Central memory CD8-positive, alpha-beta T cell (primary cell): ENCODE results near the gene MYO18B.
"Not testable (repeated sequence)": the region's sequence is repeated elsewhere in the genome, so short reads cannot be mapped to it uniquely, and the experiment has no call there.

Experiments used
- ATAC-seq: fragments of 150-1000 bp; cut with Tn5 transposase; replicated peaks from 2 replicates; pipeline ENCODE4 v1.10.0; 2022; ENCODE audit warnings: mild to moderate bottlenecking, moderate FRiP score, moderate number of reproducible peaks; ENCODE audit not compliant: poor library complexity, severe bottlenecking; ENCODE audit errors: extremely low read depth
- DNase-seq, 2 donors: peaks; one replicate each; pipeline ENCODE4 v3.0.0; 2021; ENCODE audit warnings: low spot score in 2 of 2
- H3K27ac Mint-ChIP-seq: one replicate; pipeline ENCODE4 v1.8.0; 2022; ENCODE audit warnings: low read depth, mild to moderate bottlenecking, moderate library complexity, mixed read lengths
- H3K27me3 Mint-ChIP-seq: one replicate; pipeline ENCODE4 v1.8.0; 2022; ENCODE audit warnings: mixed read lengths
- H3K36me3 Mint-ChIP-seq: one replicate; pipeline ENCODE4 v1.8.0; 2022; ENCODE audit warnings: mild to moderate bottlenecking, moderate library complexity, mixed read lengths; ENCODE audit not compliant: insufficient read depth
- H3K4me1 Mint-ChIP-seq: one replicate; pipeline ENCODE4 v1.8.0; 2022; ENCODE audit warnings: mixed read lengths
- H3K4me3 Mint-ChIP-seq: one replicate; pipeline ENCODE4 v1.8.0; 2022; ENCODE audit warnings: mild to moderate bottlenecking, moderate library complexity, mixed read lengths
- H3K9me3 Mint-ChIP-seq: one replicate; pipeline ENCODE4 v1.8.0; 2022; ENCODE audit warnings: mixed read lengths

Gene MYO18B

GRCh38 chr22:25701056-25701780, 40.8 kb upstream of the MYO18B start:
- ATAC-seq (no peak), DNase-seq (no peak)
- Mint-ChIP-seq H3K4me1 (no peaks in the 10 kb centered on the region), H3K27ac (no peak overlapping the region), H3K9me3 (no peaks in the 10 kb centered on the region), H3K27me3 (no peaks in the 10 kb centered on the region), H3K4me3 (no peak overlapping the region), H3K36me3 (peaks cover 2% of the 10 kb centered on the region)

- H3K27ac Mint-ChIP-seq: no peak overlapping the region
- no peaks in the 10 kb centered on the region for H3K27me3 Mint-ChIP-seq
- no peak overlapping the region for H3K4me3 Mint-ChIP-seq
- H3K36me3 Mint-ChIP-seq: peaks cover 2% of the 10 kb centered on the region
- H3K9me3 Mint-ChIP-seq: no peaks in the 10 kb centered on the region
- no peak for ATAC-seq
- DNase-seq: no peak
- no peaks in the 10 kb centered on the region for H3K4me1 Mint-ChIP-seq
Observed at GRCh38 chr22:25702040-25702439, 39.9 kb upstream of the MYO18B start.

- DNase-seq (no peak), ATAC-seq (no peak)
- Mint-ChIP-seq H3K27me3 (no peaks in the 10 kb centered on the region), H3K9me3 (no peaks in the 10 kb centered on the region), H3K4me1 (no peaks in the 10 kb centered on the region), H3K36me3 (peaks cover 2% of the 10 kb centered on the region), H3K4me3 (no peak overlapping the region), H3K27ac (no peak overlapping the region)
Observed at GRCh38 chr22:25702571-25703167, 39.3 kb upstream of the MYO18B start.

- Mint-ChIP-seq H3K4me3 (no peak overlapping the region), H3K27ac (no peak overlapping the region), H3K36me3 (peaks cover 2% of the 10 kb centered on the region)
Observed at GRCh38 chr22:25704701-25705100, 37.3 kb upstream of the MYO18B start.

GRCh38 chr22:25706197-25706596, 35.8 kb upstream of the MYO18B start:
- no peak overlapping the region for H3K27ac Mint-ChIP-seq
- no peaks in the 10 kb centered on the region for H3K9me3 Mint-ChIP-seq
- H3K4me1 Mint-ChIP-seq: peaks cover 5% of the 10 kb centered on the region
- no peak overlapping the region for H3K4me3 Mint-ChIP-seq
- H3K27me3 Mint-ChIP-seq: no peaks in the 10 kb centered on the region
- no peak for DNase-seq
- H3K36me3 Mint-ChIP-seq: peaks cover 2% of the 10 kb centered on the region
- ATAC-seq: no peak

More at GRCh38 chr22:25704701-25705100, 37.3 kb upstream of the MYO18B start:
- Mint-ChIP-seq H3K9me3 (no peaks in the 10 kb centered on the region), H3K27me3 (no peaks in the 10 kb centered on the region), H3K4me1 (peaks cover under 1% of the 10 kb centered on the region)
- DNase-seq (no peak), ATAC-seq (no peak)

- not testable (repeated sequence) for H3K4me3 Mint-ChIP-seq, H3K27me3 Mint-ChIP-seq, H3K4me1 Mint-ChIP-seq, H3K27ac Mint-ChIP-seq, DNase-seq, H3K36me3 Mint-ChIP-seq, H3K9me3 Mint-ChIP-seq, ATAC-seq
Observed at GRCh38 chr22:25708430-25708829, 33.6 kb upstream of the MYO18B start.

GRCh38 chr22:25709758-25710157, 32.2 kb upstream of the MYO18B start:
- no peak for ATAC-seq
- H3K27me3 Mint-ChIP-seq: no peaks in the 10 kb centered on the region
- peaks cover 1% of the 10 kb centered on the region for H3K36me3 Mint-ChIP-seq
- H3K27ac Mint-ChIP-seq: no peak overlapping the region
- no peak for DNase-seq
- no peaks in the 10 kb centered on the region for H3K9me3 Mint-ChIP-seq
- peaks cover 5% of the 10 kb centered on the region for H3K4me1 Mint-ChIP-seq
- no peak overlapping the region for H3K4me3 Mint-ChIP-seq

GRCh38 chr22:25710501-25710900, 31.5 kb upstream of the MYO18B start:
- no peaks in the 10 kb centered on the region for H3K9me3 Mint-ChIP-seq
- H3K36me3 Mint-ChIP-seq: peaks cover 1% of the 10 kb centered on the region
- H3K27ac Mint-ChIP-seq: no peak overlapping the region
- no peak overlapping the region for H3K4me3 Mint-ChIP-seq
- no peaks in the 10 kb centered on the region for H3K27me3 Mint-ChIP-seq
- DNase-seq (no peak), ATAC-seq (no peak)
- H3K4me1 Mint-ChIP-seq: peaks cover 5% of the 10 kb centered on the region

- no peak for ATAC-seq
- DNase-seq: no peak
- Mint-ChIP-seq H3K9me3 (no peaks in the 10 kb centered on the region), H3K4me3 (no peak overlapping the region), H3K27ac (no peak overlapping the region), H3K4me1 (peaks cover 5% of the 10 kb centered on the region), H3K27me3 (no peaks in the 10 kb centered on the region), H3K36me3 (peaks cover 1% of the 10 kb centered on the region)
Observed at GRCh38 chr22:25711491-25711890, 30.5 kb upstream of the MYO18B start.

- Mint-ChIP-seq H3K36me3 (peaks cover 1% of the 10 kb centered on the region), H3K27ac (no peak overlapping the region), H3K27me3 (no peaks in the 10 kb centered on the region), H3K4me3 (no peak overlapping the region), H3K9me3 (no peaks in the 10 kb centered on the region), H3K4me1 (peaks cover 5% of the 10 kb centered on the region)
- ATAC-seq (no peak), DNase-seq (no peak)
Observed at GRCh38 chr22:25712661-25713400, 29.2 kb upstream of the MYO18B start.

GRCh38 chr22:25714070-25714469, 27.9 kb upstream of the MYO18B start:
- no peaks in the 10 kb centered on the region for H3K9me3 Mint-ChIP-seq
- no peak overlapping the region for H3K27ac Mint-ChIP-seq
- ATAC-seq (no peak), DNase-seq (no peak)
- H3K27me3 Mint-ChIP-seq: no peaks in the 10 kb centered on the region
- H3K4me3 Mint-ChIP-seq: no peak overlapping the region
- peaks cover 1% of the 10 kb centered on the region for H3K36me3 Mint-ChIP-seq
- peaks cover 5% of the 10 kb centered on the region for H3K4me1 Mint-ChIP-seq

- Mint-ChIP-seq H3K27ac (no peak overlapping the region), H3K4me1 (peaks cover 4% of the 10 kb centered on the region), H3K4me3 (no peak overlapping the region), H3K27me3 (no peaks in the 10 kb centered on the region), H3K9me3 (no peaks in the 10 kb centered on the region), H3K36me3 (peaks cover 1% of the 10 kb centered on the region)
- ATAC-seq: no peak
- no peak for DNase-seq
Observed at GRCh38 chr22:25714739-25715138, 27.2 kb upstream of the MYO18B start.

- Mint-ChIP-seq H3K27ac (no peak overlapping the region), H3K4me1 (no peaks in the 10 kb centered on the region), H3K4me3 (no peak overlapping the region), H3K36me3 (peaks cover 1% of the 10 kb centered on the region), H3K9me3 (no peaks in the 10 kb centered on the region), H3K27me3 (no peaks in the 10 kb centered on the region)
- DNase-seq (no peak), ATAC-seq (no peak)
Observed at GRCh38 chr22:25716637-25717036, 25.4 kb upstream of the MYO18B start.
